GM04504 (cell line): ENCODE results near the gene CAPZB.
A peak's percentile ranks its signal among the peaks of the same experiment; 100 is the strongest.
"Not testable (repeated sequence)": the region's sequence is repeated elsewhere in the genome, so short reads cannot be mapped to it uniquely, and the experiment has no call there.

Experiments used
- DNase-seq: peaks from one replicate; pipeline ENCODE4 v3.0.0-alpha.2; 2012; ENCODE audit warnings: low read depth

Gene CAPZB

GRCh38 chr1:19485362-19486187, at the start of gene CAPZB:
Gene CAPZB, minus strand, starts transcription at chr1:19485539. Its CDS starts 101 bp downstream, at chr1:19485438.
- DNase-seq = peak; percentile 80

- no peak for DNase-seq
Measured at GRCh38 chr1:19534281-19534680, 48.9 kb upstream of the CAPZB start.

GRCh38 chr1:19533626-19534025, 48.3 kb upstream of the CAPZB start:
- DNase-seq = no peak

GRCh38 chr1:19532519-19532918, 47.2 kb upstream of the CAPZB start:
- no peak for DNase-seq

- DNase-seq = no peak
Measured at GRCh38 chr1:19529664-19530063, 44.3 kb upstream of the CAPZB start.

- no peak for DNase-seq
Measured at GRCh38 chr1:19528438-19528837, 43.1 kb upstream of the CAPZB start.

- DNase-seq = no peak
Measured at GRCh38 chr1:19525607-19526545, 40.5 kb upstream of the CAPZB start.

GRCh38 chr1:19524791-19525190, 39.5 kb upstream of the CAPZB start:
- DNase-seq = no peak

- not testable (repeated sequence) for DNase-seq
Measured at GRCh38 chr1:19522570-19522969, 37.2 kb upstream of the CAPZB start.

GRCh38 chr1:19521411-19521810, 36.1 kb upstream of the CAPZB start:
- DNase-seq = no peak

- DNase-seq = no peak
Measured at GRCh38 chr1:19517017-19517416, 31.7 kb upstream of the CAPZB start.

GRCh38 chr1:19515201-19515600, 29.9 kb upstream of the CAPZB start:
- DNase-seq = no peak

- DNase-seq = no peak
Measured at GRCh38 chr1:19514391-19514831, 29.1 kb upstream of the CAPZB start.

GRCh38 chr1:19512545-19512944, 27.2 kb upstream of the CAPZB start:
- no peak for DNase-seq

GRCh38 chr1:19511116-19511515, 25.8 kb upstream of the CAPZB start:
- no peak for DNase-seq

- DNase-seq = not testable (repeated sequence)
Measured at GRCh38 chr1:19509647-19510046, 24.3 kb upstream of the CAPZB start.

GRCh38 chr1:19507516-19507915, 22.2 kb upstream of the CAPZB start:
- DNase-seq = no peak

- no peak for DNase-seq
Measured at GRCh38 chr1:19505693-19506457, 20.5 kb upstream of the CAPZB start.

- peak; percentile 26 for DNase-seq
Measured at GRCh38 chr1:19504796-19505692, 19.7 kb upstream of the CAPZB start.

GRCh38 chr1:19502284-19502683, 16.9 kb upstream of the CAPZB start:
- DNase-seq = not testable (repeated sequence)

GRCh38 chr1:19499887-19500286, 14.5 kb upstream of the CAPZB start:
- not testable (repeated sequence) for DNase-seq
